Measurements from ENCODE around the gene CRHR2. TPM values are rescaled to one million over a fixed set of nuclear protein-coding genes. Genes with fewer than 3 reads are reported as not detected.

The CRHR2 gene
- total and polyA plus RNA-seq, 4 experiments from 2014 or later: not detected

GRCh38 chr7:30656006-30656957 lies 26.0 kb downstream of the CRHR2 start:
- CTCF ChIA-PET (ENCODE audit: partially characterized antibody): no interaction called here
- Histone ChIP-seq H3K4me1 (ENCODE audit: insufficient read depth, low read length) (no peaks in the 10 kb centered on the region), H3K9me3 (ENCODE audit: control insufficient read depth in 1 of 2, low read length in 2 of 2) (no peaks in the 10 kb centered on the region), H3K4me3 (ENCODE audit: low read length in 2 of 2) (no peak overlapping the region), H3K27me3 (ENCODE audit: insufficient read depth, low read length) (no peaks in the 10 kb centered on the region), H3K27ac (ENCODE audit: low read depth, low read length) (no peak overlapping the region), H3K36me3 (ENCODE audit: insufficient read depth, low read length) (no peaks in the 10 kb centered on the region)
- H3K36me3 Mint-ChIP-seq: no peaks in the 10 kb centered on the region
- intact Hi-C loops (cut with micrococcal nuclease): no loop called here
- H3K4me1 Mint-ChIP-seq: no peaks in the 10 kb centered on the region
- no peak overlapping the region for H3K27ac Mint-ChIP-seq
- H3K9me3 Mint-ChIP-seq: no peaks in the 10 kb centered on the region
- H3K4me3 Mint-ChIP-seq: no peak overlapping the region
- POLR2A ChIA-PET (ENCODE audit: partially characterized antibody): no interaction called here
- no peaks in the 10 kb centered on the region for H3K27me3 Mint-ChIP-seq
- DNase-seq: no peak

GRCh38 chr7:30655096-30655970 lies 26.9 kb downstream of the CRHR2 start:
- no peak overlapping the region for H3K27ac Mint-ChIP-seq
- H3K4me1 Mint-ChIP-seq: no peaks in the 10 kb centered on the region
- H3K4me3 Mint-ChIP-seq: no peak overlapping the region
- no peaks in the 10 kb centered on the region for H3K9me3 Mint-ChIP-seq
- no peaks in the 10 kb centered on the region for H3K36me3 ChIP-seq (ENCODE audit: insufficient read depth, low read length)
- H3K9me3 ChIP-seq (ENCODE audit: control insufficient read depth in 1 of 2, low read length in 2 of 2): no peaks in the 10 kb centered on the region
- ChIA-PET POLR2A (ENCODE audit: partially characterized antibody) (no interaction called here), CTCF (ENCODE audit: partially characterized antibody) (no interaction called here)
- no peak overlapping the region for H3K27ac ChIP-seq (ENCODE audit: low read depth, low read length)
- intact Hi-C loops (cut with micrococcal nuclease): no loop called here
- no peaks in the 10 kb centered on the region for H3K36me3 Mint-ChIP-seq
- H3K4me1 ChIP-seq (ENCODE audit: insufficient read depth, low read length): no peaks in the 10 kb centered on the region
- no peaks in the 10 kb centered on the region for H3K27me3 ChIP-seq (ENCODE audit: insufficient read depth, low read length)
- DNase-seq: no peak
- H3K27me3 Mint-ChIP-seq: no peaks in the 10 kb centered on the region
- H3K4me3 ChIP-seq (ENCODE audit: low read length in 2 of 2): no peak overlapping the region

GRCh38 chr7:30654296-30655090 lies 27.8 kb downstream of the CRHR2 start:
- POLR2A ChIA-PET (ENCODE audit: partially characterized antibody): no interaction called here
- Mint-ChIP-seq H3K4me3 (no peak overlapping the region), H3K36me3 (no peaks in the 10 kb centered on the region), H3K27me3 (no peaks in the 10 kb centered on the region), H3K9me3 (no peaks in the 10 kb centered on the region), H3K4me1 (no peaks in the 10 kb centered on the region), H3K27ac (peak overlapping the region in 1 of 7 donors; percentile 22)
- intact Hi-C loops (cut with micrococcal nuclease): no loop called here
- H3K36me3 ChIP-seq (ENCODE audit: insufficient read depth, low read length): no peaks in the 10 kb centered on the region
- H3K27ac ChIP-seq (ENCODE audit: low read depth, low read length): no peak overlapping the region
- H3K9me3 ChIP-seq (ENCODE audit: control insufficient read depth in 1 of 2, low read length in 2 of 2): no peaks in the 10 kb centered on the region
- H3K27me3 ChIP-seq (ENCODE audit: insufficient read depth, low read length): no peaks in the 10 kb centered on the region
- CTCF ChIA-PET (ENCODE audit: partially characterized antibody): no interaction called here
- no peak overlapping the region for H3K4me3 ChIP-seq (ENCODE audit: low read length in 2 of 2)
- DNase-seq: no peak
- no peaks in the 10 kb centered on the region for H3K4me1 ChIP-seq (ENCODE audit: insufficient read depth, low read length)

GRCh38 chr7:30652698-30653641 lies 29.3 kb downstream of the CRHR2 start:
- Histone ChIP-seq H3K36me3 (ENCODE audit: insufficient read depth, low read length) (no peaks in the 10 kb centered on the region), H3K27me3 (ENCODE audit: insufficient read depth, low read length) (no peaks in the 10 kb centered on the region), H3K9me3 (ENCODE audit: control insufficient read depth in 1 of 2, low read length in 2 of 2) (no peaks in the 10 kb centered on the region), H3K27ac (ENCODE audit: low read depth, low read length) (no peak overlapping the region), H3K4me3 (ENCODE audit: low read length in 2 of 2) (no peak overlapping the region), H3K4me1 (ENCODE audit: insufficient read depth, low read length) (no peaks in the 10 kb centered on the region)
- H3K36me3 Mint-ChIP-seq: no peaks in the 10 kb centered on the region
- no peaks in the 10 kb centered on the region for H3K9me3 Mint-ChIP-seq
- intact Hi-C loops (cut with micrococcal nuclease): no loop called here
- H3K27me3 Mint-ChIP-seq: no peaks in the 10 kb centered on the region
- DNase-seq: no peak
- CTCF ChIA-PET (ENCODE audit: partially characterized antibody): no interaction called here
- no peak overlapping the region for H3K27ac Mint-ChIP-seq
- POLR2A ChIA-PET (ENCODE audit: partially characterized antibody): no interaction called here
- no peak overlapping the region for H3K4me3 Mint-ChIP-seq
- no peaks in the 10 kb centered on the region for H3K4me1 Mint-ChIP-seq

- ChIA-PET POLR2A (ENCODE audit: partially characterized antibody) (no interaction called here), CTCF (ENCODE audit: partially characterized antibody) (interaction anchor here (1.0 kb wide), 1 partner anchor 103 kb away, joined by 3 read pairs; no protein-coding TSS in a partner anchor)
- Mint-ChIP-seq H3K9me3 (no peaks in the 10 kb centered on the region), H3K4me1 (no peaks in the 10 kb centered on the region), H3K36me3 (no peaks in the 10 kb centered on the region), H3K27me3 (no peaks in the 10 kb centered on the region), H3K27ac (no peak overlapping the region), H3K4me3 (no peak overlapping the region)
- DNase-seq: no peak
- Histone ChIP-seq H3K27ac (ENCODE audit: low read depth, low read length) (no peak overlapping the region), H3K4me1 (ENCODE audit: insufficient read depth, low read length) (no peaks in the 10 kb centered on the region), H3K36me3 (ENCODE audit: insufficient read depth, low read length) (no peaks in the 10 kb centered on the region), H3K4me3 (ENCODE audit: low read length in 2 of 2) (no peak overlapping the region), H3K27me3 (ENCODE audit: insufficient read depth, low read length) (no peaks in the 10 kb centered on the region), H3K9me3 (ENCODE audit: control insufficient read depth in 1 of 2, low read length in 2 of 2) (no peaks in the 10 kb centered on the region)
- intact Hi-C loops (cut with micrococcal nuclease): no loop called here
Measured at GRCh38 chr7:30652132-30652531, 30.1 kb downstream of the CRHR2 start.

- no peaks in the 10 kb centered on the region for H3K36me3 Mint-ChIP-seq
Measured at GRCh38 chr7:30650421-30650808, 31.8 kb downstream of the CRHR2 start.

More at GRCh38 chr7:30650421-30650808, 31.8 kb downstream of the CRHR2 start:
- H3K27me3 Mint-ChIP-seq: no peaks in the 10 kb centered on the region
- H3K4me1 ChIP-seq (ENCODE audit: insufficient read depth, low read length): no peaks in the 10 kb centered on the region
- H3K9me3 Mint-ChIP-seq: no peaks in the 10 kb centered on the region
- H3K36me3 ChIP-seq (ENCODE audit: insufficient read depth, low read length): no peaks in the 10 kb centered on the region
- CTCF ChIA-PET (ENCODE audit: partially characterized antibody): interaction anchor here (1.0 kb wide), 1 partner anchor 90 kb away, joined by 3 read pairs; no protein-coding TSS in a partner anchor
- DNase-seq: no peak
- no peaks in the 10 kb centered on the region for H3K4me1 Mint-ChIP-seq
- intact Hi-C loops (cut with micrococcal nuclease): no loop called here
- no peak overlapping the region for H3K4me3 Mint-ChIP-seq
- H3K27ac ChIP-seq (ENCODE audit: low read depth, low read length): no peak overlapping the region
- POLR2A ChIA-PET (ENCODE audit: partially characterized antibody): no interaction called here
- no peaks in the 10 kb centered on the region for H3K9me3 ChIP-seq (ENCODE audit: control insufficient read depth in 1 of 2, low read length in 2 of 2)
- H3K27ac Mint-ChIP-seq: no peak overlapping the region
- H3K27me3 ChIP-seq (ENCODE audit: insufficient read depth, low read length): no peaks in the 10 kb centered on the region
- H3K4me3 ChIP-seq (ENCODE audit: low read length in 2 of 2): no peak overlapping the region

Data from CD4-positive, alpha-beta memory T cell (primary cell).